Neuronal stem cell (in vitro differentiated cells): Measurements from ENCODE around the gene COPB1.

Experiments used
- DNase-seq: peaks from one replicate; pipeline ENCODE4 v3.0.0-alpha.2; 2013; ENCODE audit warnings: low spot score
- H2AFZ ChIP-seq: one replicate; pipeline ENCODE4 v1.6.1; 2013; ENCODE audit warnings: mild to moderate bottlenecking, low read length, inconsistent platforms
- H2AK5ac ChIP-seq: 2 replicates; pipeline ENCODE4 v1.6.1; 2013; ENCODE audit warnings: low read depth, mild to moderate bottlenecking, inconsistent platforms, low read length, moderate library complexity, mixed read lengths
- H2BK120ac ChIP-seq: 2 replicates; pipeline ENCODE4 v1.6.1; 2013; ENCODE audit warnings: low read depth, mild to moderate bottlenecking, inconsistent platforms, low read length, moderate library complexity, mixed read lengths
- H2BK12ac ChIP-seq: one replicate; pipeline ENCODE4 v1.6.1; 2013; ENCODE audit warnings: low read length, inconsistent platforms
- H2BK15ac ChIP-seq: 2 replicates; pipeline ENCODE4 v1.6.1; 2013; ENCODE audit warnings: mild to moderate bottlenecking, low read length, inconsistent platforms, mixed read lengths
- H2BK5ac ChIP-seq: one replicate; pipeline ENCODE4 v1.6.1; 2013; ENCODE audit warnings: inconsistent platforms, mild to moderate bottlenecking, low read length, moderate library complexity
- H3K14ac ChIP-seq: one replicate; pipeline ENCODE4 v1.6.1; 2013; ENCODE audit warnings: low read length, inconsistent platforms
- H3K18ac ChIP-seq: 2 replicates; pipeline ENCODE4 v1.6.1; 2013; ENCODE audit warnings: low read length, inconsistent platforms
- H3K23ac ChIP-seq: 2 replicates; pipeline ENCODE4 v1.6.1; 2013; ENCODE audit warnings: low read depth, mild to moderate bottlenecking, mixed read lengths, low read length, inconsistent platforms; ENCODE audit not compliant: poor library complexity
- H3K27ac ChIP-seq: replicated peaks from 3 replicates; pipeline ENCODE4 v1.5.1; 2013; ENCODE audit warnings: low read length, inconsistent platforms
- H3K27me3 ChIP-seq, 3 experiments: 2 replicates each; pipeline ENCODE4 v1.6.1; 2013; ENCODE audit warnings: low read length in 3 of 3, mild to moderate bottlenecking in 2 of 3, inconsistent platforms in 1 of 3, low read depth in 1 of 3, mixed read lengths in 1 of 3, moderate library complexity in 1 of 3; ENCODE audit not compliant: control insufficient read depth in 3 of 3, insufficient read depth in 3 of 3
- H3K36me3 ChIP-seq, 2 donors: replicated peaks in 1 of 2; 2 replicates each; pipeline ENCODE4 v1.6.1; 2013; ENCODE audit warnings: low read length in 2 of 2; ENCODE audit not compliant: control insufficient read depth in 2 of 2, insufficient read depth in 2 of 2
- H3K4ac ChIP-seq: 2 replicates; pipeline ENCODE4 v1.6.1; 2013; ENCODE audit warnings: inconsistent platforms, mild to moderate bottlenecking, low read length, moderate library complexity
- H3K4me1 ChIP-seq, 2 donors: 1 replicate in 1 of 2; 2 replicates in 1 of 2; pipeline ENCODE4 v1.6.1; 2013; ENCODE audit warnings: low read length in 2 of 2, low read depth in 1 of 2; ENCODE audit not compliant: control insufficient read depth in 2 of 2, insufficient read depth in 1 of 2
- H3K4me2 ChIP-seq: one replicate; pipeline ENCODE4 v1.6.1; 2013; ENCODE audit warnings: mild to moderate bottlenecking, low read length, inconsistent platforms; ENCODE audit not compliant: insufficient read depth, poor library complexity, severe bottlenecking
- H3K4me3 ChIP-seq, 2 donors: 2 replicates each; pipeline ENCODE4 v1.5.1; 2013; ENCODE audit warnings: low read length in 2 of 2, mild to moderate bottlenecking in 2 of 2, inconsistent platforms in 1 of 2, moderate library complexity in 1 of 2
- H3K79me1 ChIP-seq: one replicate; pipeline ENCODE4 v1.6.1; 2013; ENCODE audit warnings: low read depth, mild to moderate bottlenecking, inconsistent platforms, low read length, moderate library complexity
- H3K9ac ChIP-seq: one replicate; pipeline ENCODE4 v1.6.1; 2013; ENCODE audit warnings: mild to moderate bottlenecking, low read depth, low read length, inconsistent platforms; ENCODE audit not compliant: poor library complexity
- H3K9me3 ChIP-seq, 2 donors: replicated peaks in 1 of 2; 2 replicates each; pipeline versions ENCODE3 to v1.6.1; 2013; ENCODE audit warnings: low read length in 2 of 2, mild to moderate bottlenecking in 2 of 2, inconsistent platforms in 1 of 2, low read depth in 1 of 2, mixed read lengths in 1 of 2, moderate library complexity in 1 of 2; ENCODE audit not compliant: control insufficient read depth in 2 of 2, insufficient read depth in 1 of 2
- H4K8ac ChIP-seq: one replicate; pipeline ENCODE4 v1.6.1; 2013; ENCODE audit warnings: low read depth, mild to moderate bottlenecking, inconsistent platforms, low read length, moderate library complexity
- H4K91ac ChIP-seq: one replicate; pipeline ENCODE4 v1.6.1; 2013; ENCODE audit warnings: low read length, low read depth, mild to moderate bottlenecking, inconsistent platforms; ENCODE audit not compliant: poor library complexity
- WGBS, 2 donors: extraction: QIAGEN DNeasy Blood & Tissue Kit; methylation state at CpG; one replicate each; pipeline ENCODE4 v1.1.7; 2013; ENCODE audit warnings: missing lambda C conversion rate in 2 of 2, mixed read lengths in 1 of 2; ENCODE audit not compliant: insufficient read length in 2 of 2, insufficient replicate concordance in 1 of 2; ENCODE audit errors: extremely low coverage in 2 of 2; 5-methylcytosine and 5-hydroxymethylcytosine counted together

Gene COPB1

GRCh38 chr11:14454861-14455632 lies 44.6 kb downstream of the COPB1 start:
- H3K18ac ChIP-seq, result no peak overlapping the region
- H3K4me1 ChIP-seq, result no peaks in the 10 kb centered on the region
- no peak overlapping the region for H3K9ac ChIP-seq
- H3K27ac ChIP-seq, result no peak overlapping the region
- no peak overlapping the region for H2BK15ac ChIP-seq
- no peak overlapping the region for H3K4ac ChIP-seq
- no peak overlapping the region for H2BK5ac ChIP-seq
- H3K14ac ChIP-seq, result no peak overlapping the region
- H3K9me3 ChIP-seq, result no peaks in the 10 kb centered on the region
- H3K4me2 ChIP-seq, result no peak overlapping the region
- no peak overlapping the region for H4K8ac ChIP-seq
- DNase-seq, result peak; percentile 1
- no peak overlapping the region for H4K91ac ChIP-seq
- H2BK12ac ChIP-seq, result no peak overlapping the region
- no peak overlapping the region for H3K4me3 ChIP-seq
- no peak overlapping the region for H3K23ac ChIP-seq
- H3K79me1 ChIP-seq, result no peaks in the 10 kb centered on the region
- no peaks in the 10 kb centered on the region for H3K27me3 ChIP-seq
- no CpG with 5 or more reads among the region's 7 CpGs for WGBS, 2 donors
- H2AK5ac ChIP-seq, result no peak overlapping the region
- no peak overlapping the region for H2AFZ ChIP-seq
- H3K36me3 ChIP-seq, result peaks cover 2 to 55% of the 10 kb centered on the region in 2 donors
- no peak overlapping the region for H2BK120ac ChIP-seq

- Histone ChIP-seq H2BK5ac (no peak overlapping the region), H3K18ac (no peak overlapping the region), H4K8ac (no peak overlapping the region), H4K91ac (no peak overlapping the region), H3K4ac (no peak overlapping the region), H3K9ac (no peak overlapping the region), H2BK120ac (no peak overlapping the region), H3K36me3 (peaks cover 0 to 25% of the 10 kb centered on the region in 2 donors), H2AK5ac (no peak overlapping the region), H3K27ac (no peak overlapping the region), H3K27me3 (no peaks in the 10 kb centered on the region), H2AFZ (no peak overlapping the region), H3K23ac (no peak overlapping the region), H3K9me3 (no peaks in the 10 kb centered on the region), H3K79me1 (no peaks in the 10 kb centered on the region), H3K14ac (no peak overlapping the region), H2BK12ac (no peak overlapping the region), H3K4me1 (no peaks in the 10 kb centered on the region), H3K4me2 (no peak overlapping the region), H3K4me3 (no peak overlapping the region), H2BK15ac (no peak overlapping the region)
- no CpG with 5 or more reads among the region's 1 CpG for WGBS, 2 donors
- no peak for DNase-seq
Measured at GRCh38 chr11:14451825-14452224, 47.8 kb downstream of the COPB1 start.

GRCh38 chr11:14449302-14449714 lies 50.3 kb downstream of the COPB1 start:
- Histone ChIP-seq H3K36me3 (peaks cover 0 to 8% of the 10 kb centered on the region in 2 donors), H3K4me1 (no peaks in the 10 kb centered on the region), H4K91ac (no peak overlapping the region), H2BK5ac (no peak overlapping the region), H3K9me3 (no peaks in the 10 kb centered on the region), H3K79me1 (no peaks in the 10 kb centered on the region), H3K4me3 (no peak overlapping the region), H3K27me3 (no peaks in the 10 kb centered on the region), H3K4ac (no peak overlapping the region), H3K18ac (no peak overlapping the region), H3K9ac (no peak overlapping the region), H3K4me2 (no peak overlapping the region), H4K8ac (no peak overlapping the region), H2AK5ac (no peak overlapping the region), H2AFZ (no peak overlapping the region), H2BK12ac (no peak overlapping the region), H2BK15ac (no peak overlapping the region), H3K23ac (no peak overlapping the region), H3K14ac (no peak overlapping the region), H3K27ac (no peak overlapping the region), H2BK120ac (no peak overlapping the region)
- no CpG with 5 or more reads among the region's 1 CpG for WGBS, 2 donors
- no peak for DNase-seq

GRCh38 chr11:14448240-14448639 lies 51.4 kb downstream of the COPB1 start:
- Histone ChIP-seq H3K4me1 (peaks cover 0 to 2% of the 10 kb centered on the region in 2 donors), H2BK120ac (no peak overlapping the region), H3K9me3 (no peaks in the 10 kb centered on the region), H3K79me1 (no peaks in the 10 kb centered on the region), H3K36me3 (peaks cover 0 to 6% of the 10 kb centered on the region in 2 donors), H3K4me3 (no peak overlapping the region), H3K9ac (no peak overlapping the region), H3K4ac (no peak overlapping the region), H2BK5ac (no peak overlapping the region), H2AK5ac (no peak overlapping the region), H2BK15ac (no peak overlapping the region), H2AFZ (no peak overlapping the region), H3K27me3 (no peaks in the 10 kb centered on the region), H2BK12ac (no peak overlapping the region), H3K23ac (no peak overlapping the region), H4K91ac (no peak overlapping the region), H3K14ac (no peak overlapping the region), H4K8ac (no peak overlapping the region), H3K27ac (no peak overlapping the region), H3K18ac (no peak overlapping the region), H3K4me2 (no peak overlapping the region)
- no CpG with 5 or more reads among the region's 1 CpG for WGBS, 2 donors
- DNase-seq, result no peak
